Endothelial cell of umbilical vein (primary cell): Measurements from ENCODE around the gene MEP1B. TPM values are rescaled to one million over a fixed set of nuclear protein-coding genes. Genes with fewer than 3 reads are reported as not detected.

Experiments used
- BruUV-seq: library from RNA; stranded (reverse); fragments of 400-500 nt; replicated peaks from 2 replicates; lab custom pipeline; 2021; lab: Mats Ljungman, UMichigan
- CTCF ChIA-PET: fragments of 300-600, 350-600 bp; sonication (Branson Sonifier 250); formaldehyde crosslinking; loops from one replicate; lab custom pipeline; 2021; ENCODE audit warnings: antibody characterized with exemption, inconsistent platforms; lab: Charles Lee
- POLR2A ChIA-PET: fragments of 300-600, 350-600 bp; sonication (Branson Sonifier 250); formaldehyde crosslinking; loops from one replicate; lab custom pipeline; 2021; ENCODE audit warnings: antibody characterized with exemption, inconsistent platforms; lab: Charles Lee
- DNase-seq: peaks from one replicate; pipeline ENCODE4 v3.0.0-alpha.2; 2011; ENCODE audit warnings: low read depth, low spot score
- FAIRE-seq: peaks from 2 replicates; lab custom pipeline; 2011; peaks lifted over from hg19 to GRCh38; lab: Jason Lieb, UNC
- H2AFZ ChIP-seq: 2 replicates; pipeline ENCODE4 v1.6.0; 2012; ENCODE audit warnings: low read depth, low read length, control low read depth, inconsistent platforms
- H3K27ac ChIP-seq: 2 replicates; pipeline ENCODE4 v1.5.1; 2011; ENCODE audit warnings: low read depth, mild to moderate bottlenecking, control low read depth, low read length, moderate library complexity; ENCODE audit not compliant: insufficient read depth
- H3K27me3 ChIP-seq, 2 experiments: 2 replicates each; pipeline versions ENCODE4 v1.6.0 to v1.6.1; 2011; ENCODE audit warnings: low read length in 2 of 2, mixed read lengths in 1 of 2; ENCODE audit not compliant: control insufficient read depth in 2 of 2, insufficient read depth in 2 of 2
- H3K36me3 ChIP-seq, 2 experiments: 2 replicates in 1 of 2; 3 replicates in 1 of 2; pipeline ENCODE4 v1.5.1; 2011; ENCODE audit warnings: low read length in 2 of 2, mild to moderate bottlenecking in 1 of 2, moderate library complexity in 1 of 2; ENCODE audit not compliant: control insufficient read depth in 2 of 2, insufficient read depth in 2 of 2; ENCODE audit errors: extremely low read depth in 1 of 2
- H3K4me1 ChIP-seq: 3 replicates; pipeline ENCODE4 v1.5.1; 2011; ENCODE audit warnings: mild to moderate bottlenecking, low read length; ENCODE audit not compliant: control insufficient read depth, insufficient read depth; ENCODE audit errors: extremely low read depth
- H3K4me2 ChIP-seq: 2 replicates; pipeline ENCODE4 v1.6.1; 2011; ENCODE audit warnings: low read length, control low read depth, mixed read lengths; ENCODE audit not compliant: insufficient read depth
- H3K4me3 ChIP-seq, 3 experiments: fragments of 200-600 bp in 1 of 3; sonication (generic), shearing (Covaris generic) in 1 of 3; replicated peaks in 1 of 3; 2 replicates each; pipeline ENCODE4 v1.5.1; 2011 to 2016; ENCODE audit warnings: control low read depth in 3 of 3, low read length in 3 of 3, mild to moderate bottlenecking in 2 of 3, inconsistent platforms in 1 of 3, low read depth in 1 of 3, moderate library complexity in 1 of 3; ENCODE audit not compliant: insufficient read depth in 1 of 3
- H3K79me2 ChIP-seq: 2 replicates; pipeline ENCODE4 v1.6.0; 2012; ENCODE audit warnings: low read length, inconsistent platforms; ENCODE audit not compliant: control insufficient read depth, insufficient read depth
- H3K9ac ChIP-seq: replicated peaks from 2 replicates; pipeline ENCODE3; 2011; ENCODE audit warnings: low read length, control low read depth; ENCODE audit not compliant: insufficient read depth; ENCODE audit errors: extremely low read depth
- H3K9me1 ChIP-seq: replicated peaks from 3 replicates; pipeline ENCODE4 v1.6.0; 2011; ENCODE audit warnings: mild to moderate bottlenecking, low read length; ENCODE audit not compliant: control insufficient read depth, insufficient read depth; ENCODE audit errors: extremely low read depth
- H3K9me3 ChIP-seq: replicated peaks from 2 replicates; pipeline ENCODE4 v1.5.1; 2012; ENCODE audit warnings: low read length, inconsistent platforms; ENCODE audit not compliant: control insufficient read depth, insufficient read depth
- H4K20me1 ChIP-seq: replicated peaks from 2 replicates; pipeline ENCODE3; 2011; ENCODE audit warnings: mild to moderate bottlenecking, low read length; ENCODE audit not compliant: control insufficient read depth, insufficient read depth; ENCODE audit errors: extremely low read depth
- CTCF ChIP-seq, 2 donors: IDR thresholded peaks; 1 replicate in 1 of 2; 2 replicates in 1 of 2; pipeline ENCODE4 v1.5.1; 2011; ENCODE audit warnings: low read length in 2 of 2, mild to moderate bottlenecking in 2 of 2, moderate library complexity in 2 of 2, control low read depth in 1 of 2, inconsistent platforms in 1 of 2, low read depth in 1 of 2; ENCODE audit not compliant: insufficient read depth in 1 of 2; ENCODE audit errors: extremely low read depth in 1 of 2
- EZH2 ChIP-seq: IDR thresholded peaks from 2 replicates; pipeline ENCODE4 v1.6.1; 2012; ENCODE audit warnings: borderline replicate concordance, low read depth, mild to moderate bottlenecking, moderate library complexity, low read length, inconsistent platforms; ENCODE audit not compliant: severe bottlenecking
- FOS ChIP-seq: IDR thresholded peaks from 2 replicates; pipeline ENCODE4 v1.6.1; 2011; ENCODE audit warnings: mild to moderate bottlenecking, low read length, moderate library complexity, borderline replicate concordance; ENCODE audit not compliant: insufficient read depth
- GATA2 ChIP-seq: IDR thresholded peaks from 2 replicates; pipeline ENCODE4 v1.7.0; 2011; ENCODE audit warnings: low read depth, mild to moderate bottlenecking, moderate library complexity, mixed read lengths, low read length; ENCODE audit not compliant: insufficient read length, insufficient read depth
- JUN ChIP-seq: IDR thresholded peaks from 2 replicates; pipeline ENCODE4 v1.6.1; 2011; ENCODE audit warnings: borderline replicate concordance, low read depth; ENCODE audit not compliant: insufficient read length, insufficient read depth
- MYC ChIP-seq: IDR thresholded peaks from one replicate; pipeline ENCODE4 v1.6.1; 2011; ENCODE audit warnings: mild to moderate bottlenecking, low read depth, low read length
- POLR2A ChIP-seq: IDR thresholded peaks from 2 replicates; pipeline ENCODE4 v1.6.1; 2012; ENCODE audit warnings: low read depth, mild to moderate bottlenecking, control low read depth, low read length
- POLR2AphosphoS5 ChIP-seq: IDR thresholded peaks from 2 replicates; pipeline ENCODE4 v1.6.1; 2012; ENCODE audit warnings: low read depth, mild to moderate bottlenecking, control low read depth, low read length, moderate library complexity; ENCODE audit not compliant: insufficient read depth
- dilution Hi-C: fragments of 300-500 bp; cut with MboI; formaldehyde crosslinking; loops from one replicate; pipeline ENCODE4 v1.15.0; 2019; ENCODE audit warnings: low sequenced_read_pairs; ENCODE audit not compliant: extremely low pct_ligation_motif_present
- intact Hi-C: fragments of 100-400 bp; cut with micrococcal nuclease; formaldehyde crosslinking; loops from one replicate; pipeline ENCODE4 v1.10.0; 2022
- polyA plus RNA-seq, 4 experiments: library from polyadenylated mRNA; depleted of rRNA in 3 of 4; stranded (reverse) in 3 of 4; unstranded in 1 of 4; fragments of >200 nt; gene quantifications; 2 replicates each; pipeline versions ENCODE4 v1.2.1 to v1.2.3, GENCODE V29; 2011 to 2012; ENCODE audit warnings: missing spikeins in 1 of 4
- total RNA-seq: library from RNA; stranded (reverse); gene quantifications from 2 replicates; pipeline ENCODE4 v1.2.3, GENCODE V29; 2021
- TF ChIP-seq, protein P1 (sequence below): IDR thresholded peaks from 2 replicates; pipeline ENCODE4 v1.6.1; 2011; ENCODE audit not compliant: insufficient read depth, insufficient read length

The MEP1B gene
- total and polyA plus RNA-seq, 2 donors (not counting 3 experiments of a cell fraction or from before 2014, with no cell fraction given): not detected

- Histone ChIP-seq H3K4me1 (no peaks in the 10 kb centered on the region), H3K4me2 (no peak overlapping the region), H3K79me2 (no peaks in the 10 kb centered on the region), H3K9me1 (no peaks in the 10 kb centered on the region), H3K27me3 (peaks cover 0 to 2% of the 10 kb centered on the region in 2 experiments), H3K9ac (no peak overlapping the region), H3K27ac (no peak overlapping the region), H4K20me1 (no peaks in the 10 kb centered on the region), H3K9me3 (no peaks in the 10 kb centered on the region), H3K36me3 (no peaks in the 10 kb centered on the region), H3K4me3 (no peak overlapping the region), H2AFZ (no peak overlapping the region)
- intact Hi-C loops: no loop called here
- DNase-seq (no peak), FAIRE-seq (no peak)
- no TSS peak for BruUV-seq
- POLR2A ChIA-PET: no interaction called here
- dilution Hi-C loops: no loop called here
- CTCF ChIA-PET: interaction anchor here (2.6 kb wide), 1 partner anchor 13 kb away, joined by 8 read pairs; no protein-coding TSS in a partner anchor
- TF ChIP-seq EZH2 (no peak), POLR2AphosphoS5 (no peak)
These were observed 68.8 kb downstream of the MEP1B start for GRCh38 chr18:32258558-32259204.

DNA sequence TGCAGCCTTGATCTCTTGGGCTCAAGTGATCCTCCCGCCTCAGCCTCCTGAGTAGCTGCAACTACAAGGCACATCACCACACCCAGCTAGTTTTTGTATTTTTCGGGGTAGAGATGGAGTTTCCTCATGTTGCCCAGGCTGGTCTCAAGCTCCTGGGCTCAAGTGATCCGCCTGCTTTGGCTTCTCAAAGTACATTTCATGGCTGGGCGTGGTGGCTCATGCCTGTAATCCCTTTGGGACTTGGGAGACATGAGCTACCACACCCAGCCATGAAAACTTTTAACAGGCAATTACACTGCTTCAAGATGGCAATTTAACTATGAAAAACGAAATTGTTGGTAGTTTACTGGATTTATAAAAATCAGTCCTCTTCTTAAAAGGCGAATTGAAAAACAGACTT lies 69.7 kb downstream of the MEP1B start:
- H3K9me3 ChIP-seq: no peaks in the 10 kb centered on the region
- DNase-seq (no peak), FAIRE-seq (no peak)
- ChIA-PET POLR2A (no interaction called here), CTCF (interaction anchor here (1.1 to 2.6 kb wide), 2 partner anchors 12 to 14 kb away, joined by 4 to 8 read pairs; no protein-coding TSS in a partner anchor)
- H3K36me3 ChIP-seq: no peaks in the 10 kb centered on the region
- H3K27me3 ChIP-seq: peaks cover 0 to 2% of the 10 kb centered on the region in 2 experiments
- H3K79me2 ChIP-seq: no peaks in the 10 kb centered on the region
- no peak overlapping the region for H2AFZ ChIP-seq
- no TSS peak for BruUV-seq
- H4K20me1 ChIP-seq: no peaks in the 10 kb centered on the region
- no peak overlapping the region for H3K27ac ChIP-seq
- intact Hi-C loops: no loop called here
- no peak overlapping the region for H3K4me3 ChIP-seq
- no peak overlapping the region for H3K9ac ChIP-seq
- H3K9me1 ChIP-seq: no peaks in the 10 kb centered on the region
- H3K4me2 ChIP-seq: no peak overlapping the region
- dilution Hi-C loops: no loop called here
- no peak for TF ChIP-seq EZH2
- no peak for TF ChIP-seq CTCF (IDR thresholded peaks at IDR 0.05; ENCODE audit: extremely low read depth in 1 of 2, insufficient read depth in 1 of 2, low read depth in 1 of 2, low read length in 2 of 2)
- no peak for TF ChIP-seq POLR2AphosphoS5
- TF ChIP-seq FOS: no peak
- TF ChIP-seq, protein P1, sequence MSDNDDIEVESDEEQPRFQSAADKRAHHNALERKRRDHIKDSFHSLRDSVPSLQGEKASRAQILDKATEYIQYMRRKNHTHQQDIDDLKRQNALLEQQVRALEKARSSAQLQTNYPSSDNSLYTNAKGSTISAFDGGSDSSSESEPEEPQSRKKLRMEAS: no peak
- no peak for TF ChIP-seq JUN
- no peak for TF ChIP-seq POLR2A
- TF ChIP-seq MYC: no peak
- TF ChIP-seq GATA2: no peak
- no peaks in the 10 kb centered on the region for H3K4me1 ChIP-seq
